WTC11 (cell line): ENCODE data around the gene MARCKSL1. TPM values are rescaled to one million over a fixed set of nuclear protein-coding genes. Genes with fewer than 3 reads are reported as not detected.

Source experiments
- ARID4B ChIP-seq: sonication (generic); formaldehyde crosslinking; IDR thresholded peaks from 2 replicates; pipeline ENCODE4 v1.8.0; 2023; ENCODE audit warnings: missing genetic modification reagents, mild to moderate bottlenecking, borderline replicate concordance
- ATF2 ChIP-seq: sonication (generic); formaldehyde crosslinking; IDR thresholded peaks from 2 replicates; pipeline ENCODE4 v1.8.1; 2022; ENCODE audit warnings: low read depth, missing genetic modification reagents, borderline replicate concordance
- CDX4 ChIP-seq: fragments of 250-450 bp; sonication (Bioruptor Pico); IDR thresholded peaks from 2 replicates; pipeline ENCODE4 v1.9.0; 2021; ENCODE audit warnings: moderate library complexity, mild to moderate bottlenecking, inconsistent platforms, borderline replicate concordance
- CTCF ChIP-seq: fragments of 200-600 bp; IDR thresholded peaks from 2 replicates; pipeline ENCODE4 v1.8.0; 2022; ENCODE audit warnings: antibody characterized with exemption
- E2F1 ChIP-seq: sonication (generic); formaldehyde crosslinking; IDR thresholded peaks from 2 replicates; pipeline ENCODE4 v1.8.0; 2022; ENCODE audit warnings: mild to moderate bottlenecking, missing genetic modification reagents
- KAT7 ChIP-seq: sonication (generic); formaldehyde crosslinking; IDR thresholded peaks from 2 replicates; pipeline ENCODE4 v1.8.1; 2023; ENCODE audit warnings: missing genetic modification reagents, mild to moderate bottlenecking, borderline replicate concordance
- NFATC4 ChIP-seq: fragments of 250-450 bp; sonication (Bioruptor Pico); IDR thresholded peaks from 2 replicates; pipeline ENCODE4 v1.9.0; 2021; ENCODE audit warnings: mild to moderate bottlenecking
- OVOL2 ChIP-seq: fragments of 250-450 bp; sonication (Bioruptor Pico); IDR thresholded peaks from 2 replicates; pipeline ENCODE4 v1.9.0; 2021; ENCODE audit warnings: mild to moderate bottlenecking, borderline replicate concordance
- PRRX2 ChIP-seq: fragments of 250-450 bp; sonication (Bioruptor Pico); IDR thresholded peaks from 2 replicates; pipeline ENCODE4 v1.8.0; 2021; ENCODE audit warnings: mild to moderate bottlenecking
- STAT6 ChIP-seq: sonication (generic); formaldehyde crosslinking; conservative IDR thresholded peaks from 2 replicates; pipeline ENCODE4 v1.8.1; 2023; ENCODE audit warnings: mild to moderate bottlenecking, low read depth, missing genetic modification reagents, moderate library complexity
- TCF7 ChIP-seq: sonication (generic); formaldehyde crosslinking; IDR thresholded peaks from 2 replicates; pipeline ENCODE4 v1.8.0; 2022; ENCODE audit warnings: mild to moderate bottlenecking, low read depth, missing genetic modification reagents, moderate library complexity
- TEAD4 ChIP-seq: sonication (generic); formaldehyde crosslinking; IDR thresholded peaks from 2 replicates; pipeline ENCODE4 v1.8.0; 2022; ENCODE audit warnings: mild to moderate bottlenecking, missing genetic modification reagents
- ZNF138 ChIP-seq: sonication (generic); formaldehyde crosslinking; conservative IDR thresholded peaks from 2 replicates; pipeline ENCODE4 v1.8.1; 2022; ENCODE audit warnings: mild to moderate bottlenecking, moderate library complexity, missing genetic modification reagents
- ZNF317 ChIP-seq: sonication (generic); formaldehyde crosslinking; IDR thresholded peaks from 2 replicates; pipeline ENCODE4 v1.8.1; 2023; ENCODE audit warnings: low read depth, mild to moderate bottlenecking, moderate library complexity, missing genetic modification reagents, borderline replicate concordance
- ZNF396 ChIP-seq: fragments of 250-450 bp; sonication (Bioruptor Pico); IDR thresholded peaks from 2 replicates; pipeline ENCODE4 v1.8.0; 2021; ENCODE audit warnings: mild to moderate bottlenecking, moderate library complexity, borderline replicate concordance
- ZNF423 ChIP-seq: fragments of 250-450 bp; sonication (Bioruptor Pico); IDR thresholded peaks from 2 replicates; pipeline ENCODE4 v2.1.2; 2022; ENCODE audit warnings: mild to moderate bottlenecking, moderate library complexity
- ZNF532 ChIP-seq: fragments of 250-450 bp; sonication (Bioruptor Pico); IDR thresholded peaks from 2 replicates; pipeline ENCODE4 v1.9.0; 2021; ENCODE audit warnings: mild to moderate bottlenecking, borderline replicate concordance
- total RNA-seq: library from RNA; stranded (reverse); gene quantifications from 3 replicates; pipeline ENCODE4 v1.2.3, GENCODE V29; 2021

MARCKSL1 gene
- total RNA-seq, 1 experiment from 2014 or later: 450 TPM

GRCh38 chr1:32350785-32351398 is 14.9 kb upstream of the MARCKSL1 start (continued):
- TF ChIP-seq ATF2 (CRISPR knock-in tag) (no peak), CTCF (peak; percentile 79), TCF7 (CRISPR knock-in tag) (peak; percentile 83; the same call in 1 of the 2 replicates), ZNF396 (no peak), ZNF317 (CRISPR knock-in tag) (no peak), E2F1 (CRISPR knock-in tag) (peak; percentile 94), ZNF423 (CRISPR knock-in tag) (no peak), PRRX2 (no peak), ZNF532 (CRISPR knock-in tag) (no peak), ARID4B (peak; percentile 53; the same call in 1 of the 2 replicates), NFATC4 (no peak), CDX4 (CRISPR knock-in tag) (no peak), STAT6 (CRISPR knock-in tag) (no peak), OVOL2 (CRISPR knock-in tag) (no peak), ZNF138 (CRISPR knock-in tag) (no peak), TEAD4 (peak; percentile 61; the same call in 1 of the 2 replicates), KAT7 (CRISPR knock-in tag) (no peak)
